Neural progenitor cell (in vitro differentiated cells): ENCODE results near the gene KDM2A. TPM values are rescaled to one million over a fixed set of nuclear protein-coding genes. Genes with fewer than 3 reads are reported as not detected.
A peak's percentile ranks its signal among the peaks of the same experiment; 100 is the strongest.

Experiments
- DNase-seq: peaks from one replicate; pipeline ENCODE4 v3.0.0-alpha.2; 2016; ENCODE audit warnings: low spot score
- H2AFZ ChIP-seq: fragments of 200-600 bp; sonication (generic); replicated peaks from 2 replicates; pipeline ENCODE4 v1.6.1; 2016; ENCODE audit warnings: antibody characterized with exemption
- H3F3A ChIP-seq: fragments of 200-600 bp; sonication (generic); 2 replicates; pipeline ENCODE4 v1.6.1; 2016; ENCODE audit warnings: antibody characterized with exemption, low read depth
- H3K27ac ChIP-seq: fragments of 200-600 bp; sonication (generic); 2 replicates; pipeline ENCODE4 v1.5.1; 2016; ENCODE audit warnings: mild to moderate bottlenecking
- H3K27me3 ChIP-seq: fragments of 200-600 bp; sonication (generic); 2 replicates; pipeline ENCODE4 v1.6.1; 2016; ENCODE audit warnings: mild to moderate bottlenecking, moderate library complexity
- H3K36me3 ChIP-seq: fragments of 200-600 bp; sonication (generic); 2 replicates; pipeline ENCODE4 v1.5.1; 2016
- H3K4me1 ChIP-seq: fragments of 200-600 bp; sonication (generic); 2 replicates; pipeline ENCODE4 v1.6.1; 2016; ENCODE audit warnings: mixed run types
- H3K4me2 ChIP-seq: fragments of 200-600 bp; sonication (generic); 2 replicates; pipeline ENCODE4 v1.6.1; 2016
- H3K4me3 ChIP-seq: fragments of 200-600 bp; sonication (generic); 2 replicates; pipeline ENCODE4 v1.5.1; 2016
- H3K79me2 ChIP-seq: fragments of 200-600 bp; sonication (generic); 2 replicates; pipeline ENCODE4 v1.6.1; 2016; ENCODE audit warnings: low read depth
- H3K9ac ChIP-seq: fragments of 200-600 bp; sonication (generic); 2 replicates; pipeline ENCODE4 v1.6.1; 2016
- H3K9me3 ChIP-seq: fragments of 200-600 bp; sonication (generic); 2 replicates; pipeline ENCODE4 v1.5.1; 2016; ENCODE audit warnings: low read depth
- H4K20me1 ChIP-seq: fragments of 200-600 bp; sonication (generic); 2 replicates; pipeline ENCODE4 v1.6.1; 2016; ENCODE audit warnings: low read depth
- H3K27ac Mint-ChIP-seq: 3 replicates; pipeline ENCODE4 v1.8.0; 2021; ENCODE audit warnings: mixed read lengths
- H3K27me3 Mint-ChIP-seq: 2 replicates; pipeline ENCODE4 v1.8.0; 2022; ENCODE audit warnings: low read depth, mild to moderate bottlenecking, inconsistent platforms, moderate library complexity, mixed read lengths; ENCODE audit not compliant: insufficient read depth
- H3K36me3 Mint-ChIP-seq: 3 replicates; pipeline ENCODE4 v1.8.0; 2021; ENCODE audit warnings: mixed read lengths
- H3K4me1 Mint-ChIP-seq: 3 replicates; pipeline ENCODE4 v1.8.0; 2021; ENCODE audit warnings: mixed read lengths
- H3K4me3 Mint-ChIP-seq: 3 replicates; pipeline ENCODE4 v1.8.0; 2021; ENCODE audit warnings: mild to moderate bottlenecking, moderate library complexity, mixed read lengths
- H3K9me3 Mint-ChIP-seq: 3 replicates; pipeline ENCODE4 v1.8.0; 2020; ENCODE audit warnings: mixed read lengths
- EZH2 ChIP-seq: fragments of 200-600 bp; sonication (generic); IDR thresholded peaks from 2 replicates; pipeline ENCODE4 v1.6.1; 2017; ENCODE audit warnings: antibody characterized with exemption, mild to moderate bottlenecking, moderate library complexity
- EZH2phosphoT487 ChIP-seq: fragments of 200-600 bp; sonication (generic); IDR thresholded peaks from 2 replicates; pipeline ENCODE4 v1.6.1; 2017; ENCODE audit warnings: antibody characterized with exemption
- total RNA-seq: library from RNA; depleted of rRNA; stranded (reverse); fragments of >200 nt; gene quantifications from 2 replicates; pipeline ENCODE4 v1.2.3, GENCODE V29; 2015; ENCODE audit warnings: low replicate concordance
- TF ChIP-seq, protein P1 (sequence below): fragments of 200-600 bp; sonication (generic); IDR thresholded peaks from 2 replicates; pipeline ENCODE4 v1.5.1; 2017; ENCODE audit warnings: antibody characterized with exemption, mild to moderate bottlenecking

The KDM2A gene
- total RNA-seq, 1 donor from 2014 or later: 49.5 TPM

DNA sequence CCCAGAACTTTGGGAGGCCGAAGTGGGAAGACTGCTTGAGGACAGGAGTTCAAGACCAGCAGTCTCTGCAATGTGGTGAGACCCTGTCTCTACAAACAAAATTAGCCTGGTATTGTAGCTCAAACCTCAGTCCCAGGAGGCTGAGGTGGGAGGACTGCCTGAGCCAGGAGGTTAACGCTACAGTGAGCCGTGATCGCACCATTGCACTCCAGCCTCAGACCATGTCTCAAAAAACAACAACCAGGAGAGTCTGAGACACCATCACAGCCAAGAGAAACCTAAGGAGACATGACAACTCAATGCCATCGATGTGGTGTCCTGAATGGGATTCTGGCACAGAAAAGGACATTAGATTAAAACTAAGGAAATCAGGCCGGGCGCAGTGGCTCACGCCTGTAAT, 28.3 kb upstream of the KDM2A start:
- no peaks in the 10 kb centered on the region for H3K27me3 ChIP-seq
- no peaks in the 10 kb centered on the region for H3K79me2 ChIP-seq
- H3K9me3 ChIP-seq: no peaks in the 10 kb centered on the region
- H3K36me3 ChIP-seq: no peaks in the 10 kb centered on the region
- Mint-ChIP-seq H3K4me3 (no peak overlapping the region), H3K4me1 (peaks cover 4% of the 10 kb centered on the region), H3K9me3 (no peaks in the 10 kb centered on the region), H3K36me3 (no peaks in the 10 kb centered on the region), H3K27ac (no peak overlapping the region), H3K27me3 (peaks cover 9% of the 10 kb centered on the region)
- no peaks in the 10 kb centered on the region for H4K20me1 ChIP-seq
- no peak for DNase-seq
- no peak for TF ChIP-seq EZH2
- TF ChIP-seq EZH2phosphoT487: no peak
- TF ChIP-seq, protein P1, sequence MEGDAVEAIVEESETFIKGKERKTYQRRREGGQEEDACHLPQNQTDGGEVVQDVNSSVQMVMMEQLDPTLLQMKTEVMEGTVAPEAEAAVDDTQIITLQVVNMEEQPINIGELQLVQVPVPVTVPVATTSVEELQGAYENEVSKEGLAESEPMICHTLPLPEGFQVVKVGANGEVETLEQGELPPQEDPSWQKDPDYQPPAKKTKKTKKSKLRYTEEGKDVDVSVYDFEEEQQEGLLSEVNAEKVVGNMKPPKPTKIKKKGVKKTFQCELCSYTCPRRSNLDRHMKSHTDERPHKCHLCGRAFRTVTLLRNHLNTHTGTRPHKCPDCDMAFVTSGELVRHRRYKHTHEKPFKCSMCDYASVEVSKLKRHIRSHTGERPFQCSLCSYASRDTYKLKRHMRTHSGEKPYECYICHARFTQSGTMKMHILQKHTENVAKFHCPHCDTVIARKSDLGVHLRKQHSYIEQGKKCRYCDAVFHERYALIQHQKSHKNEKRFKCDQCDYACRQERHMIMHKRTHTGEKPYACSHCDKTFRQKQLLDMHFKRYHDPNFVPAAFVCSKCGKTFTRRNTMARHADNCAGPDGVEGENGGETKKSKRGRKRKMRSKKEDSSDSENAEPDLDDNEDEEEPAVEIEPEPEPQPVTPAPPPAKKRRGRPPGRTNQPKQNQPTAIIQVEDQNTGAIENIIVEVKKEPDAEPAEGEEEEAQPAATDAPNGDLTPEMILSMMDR: no peak
- no peak overlapping the region for H2AFZ ChIP-seq
- H3F3A ChIP-seq: no peaks in the 10 kb centered on the region
- H3K9ac ChIP-seq: no peak overlapping the region
- H3K27ac ChIP-seq: no peak overlapping the region
- no peaks in the 10 kb centered on the region for H3K4me1 ChIP-seq
- H3K4me3 ChIP-seq: no peak overlapping the region
- H3K4me2 ChIP-seq: no peak overlapping the region

DNA sequence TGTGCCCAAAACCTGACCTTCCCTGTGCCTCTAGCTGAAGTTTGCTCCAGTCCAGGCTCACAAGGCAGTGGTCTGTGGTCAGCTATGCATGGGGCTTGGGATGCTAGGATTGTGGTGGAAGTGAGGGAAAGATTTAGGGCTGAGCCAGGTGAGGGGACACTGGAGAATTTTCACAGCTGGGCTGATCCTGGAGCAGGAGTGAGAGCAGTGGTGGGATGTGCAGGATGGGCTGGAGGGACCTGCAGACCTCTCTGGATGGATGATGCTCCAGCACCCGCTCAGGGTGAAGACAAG, 23.9 kb upstream of the KDM2A start:
- no peaks in the 10 kb centered on the region for H3K36me3 ChIP-seq
- no peak overlapping the region for H2AFZ ChIP-seq
- H3K27ac ChIP-seq: no peak overlapping the region
- no peak overlapping the region for H3K9ac ChIP-seq
- no peaks in the 10 kb centered on the region for H3F3A ChIP-seq
- H3K27ac Mint-ChIP-seq: no peak overlapping the region
- no peak overlapping the region for H3K4me3 Mint-ChIP-seq
- no peaks in the 10 kb centered on the region for H3K36me3 Mint-ChIP-seq
- H3K4me3 ChIP-seq: no peak overlapping the region
- H3K4me1 ChIP-seq: no peaks in the 10 kb centered on the region
- no peak for DNase-seq
- no peaks in the 10 kb centered on the region for H3K9me3 ChIP-seq
- H4K20me1 ChIP-seq: no peaks in the 10 kb centered on the region
- no peak overlapping the region for H3K4me2 ChIP-seq
- TF ChIP-seq, protein P1: no peak
- no peak for TF ChIP-seq EZH2
- TF ChIP-seq EZH2phosphoT487: no peak
- H3K9me3 Mint-ChIP-seq: no peaks in the 10 kb centered on the region
- H3K27me3 ChIP-seq: no peaks in the 10 kb centered on the region
- no peaks in the 10 kb centered on the region for H3K79me2 ChIP-seq
- H3K4me1 Mint-ChIP-seq: peaks cover 4% of the 10 kb centered on the region
- peaks cover 11% of the 10 kb centered on the region for H3K27me3 Mint-ChIP-seq

DNA sequence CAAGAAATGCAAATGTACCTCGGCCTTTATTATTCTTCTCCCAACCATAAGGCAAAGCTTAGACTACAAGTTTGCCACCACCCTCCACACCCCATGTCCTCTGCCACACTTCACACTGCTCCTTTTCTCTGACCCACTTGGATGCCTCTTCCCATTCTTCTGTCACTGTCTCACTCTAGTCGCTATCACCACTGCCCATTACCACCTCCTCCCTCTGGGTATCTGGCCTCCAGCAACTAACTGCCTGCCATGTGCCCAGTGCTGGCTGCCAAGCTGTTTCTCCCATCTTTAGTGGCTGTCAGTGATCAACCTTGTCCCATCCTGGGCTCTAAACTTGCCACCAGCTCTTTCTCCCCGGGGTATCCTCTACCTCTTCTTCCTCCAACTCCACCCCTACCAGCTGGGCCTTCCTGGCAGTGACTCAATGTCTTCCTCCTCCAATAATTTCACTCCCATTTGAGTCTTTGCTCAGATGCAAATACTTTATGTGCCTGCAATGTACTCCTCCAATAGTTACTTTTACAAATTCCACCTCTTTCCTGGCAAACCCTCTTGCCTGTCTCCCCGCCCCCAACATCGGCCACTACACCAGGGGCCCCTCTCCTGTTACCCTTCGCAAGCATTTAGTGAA, 20.1 kb upstream of the KDM2A start:
- no peak overlapping the region for H3K27ac ChIP-seq
- H3F3A ChIP-seq: no peaks in the 10 kb centered on the region
- H3K4me1 ChIP-seq: no peaks in the 10 kb centered on the region
- Mint-ChIP-seq H3K4me1 (peaks cover 14% of the 10 kb centered on the region), H3K4me3 (no peak overlapping the region), H3K9me3 (no peaks in the 10 kb centered on the region), H3K36me3 (no peaks in the 10 kb centered on the region), H3K27ac (no peak overlapping the region), H3K27me3 (peaks cover 12% of the 10 kb centered on the region)
- H4K20me1 ChIP-seq: no peaks in the 10 kb centered on the region
- no peak overlapping the region for H2AFZ ChIP-seq
- no peak overlapping the region for H3K9ac ChIP-seq
- no peaks in the 10 kb centered on the region for H3K9me3 ChIP-seq
- no peak for TF ChIP-seq EZH2
- no peak for TF ChIP-seq EZH2phosphoT487
- no peaks in the 10 kb centered on the region for H3K27me3 ChIP-seq
- H3K79me2 ChIP-seq: no peaks in the 10 kb centered on the region
- H3K4me3 ChIP-seq: no peak overlapping the region
- no peak overlapping the region for H3K4me2 ChIP-seq
- H3K36me3 ChIP-seq: no peaks in the 10 kb centered on the region
- no peak for DNase-seq

DNA sequence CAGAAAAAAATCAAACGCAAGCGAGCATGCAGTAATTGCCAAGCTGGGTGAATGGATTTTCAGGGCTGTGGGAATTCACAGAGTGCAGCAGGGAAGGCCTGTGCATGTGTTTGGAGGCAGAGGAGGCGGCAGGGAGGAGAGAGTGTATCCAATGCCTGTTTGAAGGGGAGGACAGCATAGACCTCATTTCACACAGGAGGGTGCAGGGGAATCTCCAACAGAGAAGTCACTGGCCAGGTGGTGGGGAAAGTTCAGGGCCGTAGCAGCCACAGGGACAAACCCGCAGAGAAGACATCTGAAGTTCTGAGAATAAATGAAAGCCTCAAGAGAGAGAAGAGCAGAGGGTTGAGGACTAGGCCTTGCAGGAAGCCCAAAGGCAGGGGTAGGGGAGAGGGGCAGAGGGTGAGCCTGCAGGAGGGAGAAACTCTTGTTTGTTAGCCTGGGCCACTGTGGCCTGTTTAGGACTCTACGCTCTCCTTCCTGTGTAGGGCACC, 19.2 kb upstream of the KDM2A start:
- Histone ChIP-seq H3K9me3 (no peaks in the 10 kb centered on the region), H3K4me3 (no peak overlapping the region), H3K4me1 (no peaks in the 10 kb centered on the region), H3K36me3 (no peaks in the 10 kb centered on the region), H3K4me2 (no peak overlapping the region), H2AFZ (no peak overlapping the region), H3K27ac (no peak overlapping the region), H3K27me3 (no peaks in the 10 kb centered on the region), H3K79me2 (no peaks in the 10 kb centered on the region), H3K9ac (no peak overlapping the region), H4K20me1 (no peaks in the 10 kb centered on the region), H3F3A (no peaks in the 10 kb centered on the region)
- no peak overlapping the region for H3K4me3 Mint-ChIP-seq
- H3K27ac Mint-ChIP-seq: peak overlapping the region; percentile 23
- peaks cover 14% of the 10 kb centered on the region for H3K27me3 Mint-ChIP-seq
- no peaks in the 10 kb centered on the region for H3K9me3 Mint-ChIP-seq
- DNase-seq: no peak
- TF ChIP-seq, protein P1: no peak
- TF ChIP-seq EZH2phosphoT487: no peak
- TF ChIP-seq EZH2: no peak
- H3K36me3 Mint-ChIP-seq: no peaks in the 10 kb centered on the region
- H3K4me1 Mint-ChIP-seq: peaks cover 14% of the 10 kb centered on the region
